Stimulated activated CD4-positive, alpha-beta T cell treated with anti-CD3 and anti-CD28 coated beads, Interleukin-1b, Interleukin-23, amount 100 ng/mL, for 24 hours (primary cell): ENCODE data around the gene TGFBR1.
"Not testable (repeated sequence)": the region's sequence is repeated elsewhere in the genome, so short reads cannot be mapped to it uniquely, and the experiment has no call there.

Experiments
- DNase-seq, 4 experiments: peaks; one replicate each; pipeline ENCODE4 v3.0.0-alpha.2; 2020; ENCODE audit warnings: low read depth in 4 of 4, low spot score in 1 of 4

The TGFBR1 gene

DNA sequence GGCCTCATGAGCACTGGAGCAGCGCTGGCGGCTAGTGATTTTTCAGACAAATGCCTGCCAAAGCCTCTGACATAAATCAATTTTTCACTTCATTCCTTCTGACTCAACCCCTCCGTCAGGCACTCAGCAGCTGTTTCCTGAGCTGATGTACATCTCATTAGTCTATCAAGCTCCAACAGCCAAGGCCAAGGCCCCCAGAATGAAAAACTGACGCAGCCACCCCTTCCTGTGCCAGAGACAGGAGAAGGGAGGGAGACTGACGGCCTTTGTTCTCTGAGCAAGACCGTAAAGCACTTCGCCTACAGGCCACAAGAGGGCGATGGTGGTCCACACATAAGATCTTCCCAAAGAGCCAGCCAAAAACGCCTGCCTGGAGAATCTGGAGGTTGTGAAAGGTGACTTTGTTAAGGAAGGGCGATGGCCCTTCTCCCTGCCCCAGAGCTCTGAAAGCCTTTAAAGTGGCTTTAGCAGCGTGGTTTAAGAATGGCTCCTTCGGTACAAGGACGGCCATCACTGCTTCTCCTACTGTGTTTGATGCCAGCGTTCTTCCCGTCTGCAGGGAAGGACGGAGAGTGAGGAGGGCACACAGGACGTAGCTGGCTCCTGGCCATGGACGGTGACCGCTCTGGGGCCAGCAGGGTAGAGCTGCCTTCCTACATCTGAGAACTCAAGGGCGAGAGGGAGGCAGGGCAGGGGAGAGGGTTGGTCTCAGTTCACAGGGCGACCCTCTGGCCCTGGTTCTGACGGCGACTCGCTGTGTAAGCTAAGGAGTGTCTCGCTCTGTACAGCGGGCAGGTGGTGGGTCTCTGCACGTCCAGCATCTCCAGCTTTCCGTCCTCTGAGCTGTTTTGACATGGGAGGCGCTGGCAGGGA, 79.8 kb downstream of the TGFBR1 start:
- peak; percentile 48 to 65 (median 55) for DNase-seq

DNA sequence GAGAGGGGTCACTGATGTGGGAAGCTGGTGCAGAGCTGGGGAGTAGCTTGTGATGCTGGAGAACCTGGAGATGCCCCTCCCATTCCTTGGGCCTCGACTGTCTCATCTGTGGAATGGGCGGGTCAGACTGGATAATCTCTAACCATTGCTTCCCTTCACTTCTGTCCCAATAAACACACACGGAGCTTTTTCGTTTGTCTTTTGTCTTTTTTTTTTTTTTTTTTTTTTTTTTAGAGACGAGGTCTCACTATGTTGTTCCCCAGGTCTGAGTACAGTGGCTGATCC, 80.4 kb downstream of the TGFBR1 start:
- DNase-seq, result no peak

DNA sequence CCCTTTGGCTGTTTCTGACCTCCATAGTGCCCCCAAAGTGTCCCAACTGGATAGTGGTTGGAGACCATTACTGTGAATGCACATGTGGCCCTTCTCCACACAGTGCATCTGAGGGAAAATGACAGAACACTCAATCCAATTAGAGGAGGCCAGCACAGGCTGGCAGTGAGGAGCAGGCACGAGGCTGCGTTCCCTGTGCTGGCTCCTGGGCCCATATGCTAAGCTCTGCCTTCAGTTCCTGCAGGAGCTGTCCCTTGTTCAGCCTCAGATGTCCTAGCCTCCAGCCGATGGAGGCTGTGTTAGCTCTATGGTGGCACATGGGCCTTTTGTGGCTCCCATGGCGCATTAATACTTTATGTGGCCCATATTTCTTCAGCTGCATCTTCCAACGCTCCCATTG, 81.0 kb downstream of the TGFBR1 start:
- no peak for DNase-seq

GRCh38 chr9:99187311-99187710, 82.4 kb downstream of the TGFBR1 start:
- DNase-seq, result no peak

- DNase-seq, result no peak
Measured at GRCh38 chr9:99189186-99189585, 84.3 kb downstream of the TGFBR1 start.

DNA sequence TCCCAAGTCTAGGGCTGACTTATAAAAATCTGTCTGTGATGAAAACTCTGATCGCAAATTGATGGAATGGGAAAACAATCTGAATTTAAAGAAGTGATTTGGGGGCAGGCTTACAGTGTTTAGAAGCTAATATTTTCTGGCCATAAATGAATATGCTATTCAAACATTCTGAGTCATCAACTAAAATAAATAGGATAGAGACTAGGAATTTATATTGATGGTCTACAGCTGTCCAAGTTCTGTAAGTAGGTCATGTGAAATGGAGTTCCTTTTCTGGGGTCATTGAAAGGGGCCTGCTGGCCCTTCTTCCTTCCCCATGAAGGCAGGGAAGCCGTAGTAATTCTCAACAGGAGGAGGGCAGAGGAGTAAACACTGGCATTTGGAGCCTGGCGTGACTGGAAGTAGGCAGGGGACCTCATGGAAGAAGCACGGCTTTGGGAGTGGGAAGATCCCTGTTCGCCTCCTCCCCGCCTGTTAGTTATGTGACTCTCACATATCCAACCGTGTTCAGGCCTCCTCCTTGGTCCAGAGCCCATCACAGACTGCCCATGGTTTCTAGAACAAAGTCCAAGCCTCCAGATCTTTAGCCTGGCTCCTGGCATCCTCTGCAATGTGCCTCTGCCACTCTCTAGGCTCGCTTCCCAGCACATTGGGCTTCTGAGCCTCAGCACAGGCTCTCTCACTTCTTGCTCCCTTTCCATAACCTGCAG, 85.1 kb downstream of the TGFBR1 start:
- DNase-seq, result no peak

DNA sequence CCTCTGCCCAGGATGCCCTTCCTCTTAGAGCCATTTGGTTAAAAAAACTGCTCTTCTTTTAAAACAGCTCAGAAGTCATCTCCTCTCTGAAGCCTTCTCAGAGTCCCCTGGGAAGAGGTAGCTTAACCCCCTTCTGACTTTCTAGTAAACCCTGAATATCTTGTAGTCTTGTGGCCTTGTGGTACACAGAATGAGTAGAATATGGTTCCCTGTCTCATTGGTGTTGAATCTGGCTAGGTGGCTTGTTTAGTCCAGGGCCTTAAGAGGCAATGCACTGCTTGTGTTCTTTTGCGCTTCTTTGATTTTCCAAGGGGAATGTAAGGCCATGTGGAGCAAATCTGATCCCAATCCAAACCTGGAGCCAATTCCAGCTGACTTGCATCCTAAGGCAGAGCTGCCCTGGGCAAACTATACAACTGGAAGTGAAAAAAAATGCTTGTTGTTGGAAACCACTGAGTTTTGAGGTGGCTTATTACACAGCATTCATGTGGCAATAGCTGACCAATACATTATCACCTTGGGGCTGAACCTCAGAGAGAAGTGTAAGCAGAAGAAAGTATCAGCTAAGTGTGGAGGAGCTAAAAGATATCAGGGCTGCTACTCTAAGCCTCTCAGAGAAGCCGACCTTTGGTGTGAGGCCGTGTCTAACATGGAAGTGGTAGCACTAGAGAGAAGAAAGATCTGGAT, 85.8 kb downstream of the TGFBR1 start:
- no peak for DNase-seq

DNA sequence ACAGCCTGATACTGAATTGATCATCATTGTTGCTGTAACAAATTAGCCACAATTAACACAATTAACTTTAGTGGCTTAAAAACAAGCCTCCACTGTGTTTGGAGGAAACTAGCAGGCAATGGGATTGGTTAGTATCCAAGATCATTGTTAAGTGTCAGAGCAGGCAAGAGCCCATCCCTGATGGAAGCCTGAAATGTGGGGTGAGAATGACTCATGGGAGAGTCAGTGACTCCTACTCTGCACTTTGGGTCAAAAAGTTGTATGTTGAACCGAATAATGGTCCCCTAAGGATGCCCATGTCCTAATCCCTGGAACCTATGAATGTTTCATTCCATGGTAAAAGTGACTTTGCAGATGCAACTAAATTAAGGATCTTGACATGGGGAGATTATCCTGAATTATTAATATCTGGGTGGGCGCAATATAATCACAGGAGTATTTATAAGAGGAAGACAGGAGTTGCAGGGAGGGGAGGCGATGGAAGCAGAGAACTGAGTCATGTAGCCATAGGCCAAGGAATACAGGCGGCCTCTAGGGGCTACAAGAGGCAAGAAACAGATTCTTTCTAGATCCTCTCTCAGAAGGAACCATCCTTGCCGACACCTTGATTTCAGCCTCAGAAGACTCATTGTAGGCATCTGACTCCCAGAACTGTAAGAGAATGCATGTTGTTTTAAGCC, 88.0 kb downstream of the TGFBR1 start:
- no peak for DNase-seq

DNA sequence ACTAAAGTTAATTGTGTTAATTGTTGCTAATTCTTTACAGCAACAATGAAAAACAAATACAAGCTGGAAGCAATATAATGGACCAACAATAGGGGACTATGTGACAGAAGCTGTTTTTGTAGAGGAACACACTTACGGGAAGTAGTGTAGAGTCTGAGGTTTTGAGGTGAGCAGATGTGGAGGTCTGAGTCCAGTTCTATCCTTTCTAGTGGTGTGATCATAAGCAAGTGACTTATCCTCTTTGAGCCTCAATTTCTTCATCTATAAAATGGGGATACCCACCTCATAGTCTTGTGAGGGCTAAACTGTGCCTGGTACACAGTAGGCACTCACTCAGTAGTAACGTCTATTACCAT, 88.5 kb downstream of the TGFBR1 start:
- DNase-seq, result no peak

GRCh38 chr9:99196484-99196883, 91.6 kb downstream of the TGFBR1 start:
- not testable (repeated sequence) for DNase-seq

GRCh38 chr9:99197124-99197630, 92.3 kb downstream of the TGFBR1 start:
- DNase-seq, result no peak

DNA sequence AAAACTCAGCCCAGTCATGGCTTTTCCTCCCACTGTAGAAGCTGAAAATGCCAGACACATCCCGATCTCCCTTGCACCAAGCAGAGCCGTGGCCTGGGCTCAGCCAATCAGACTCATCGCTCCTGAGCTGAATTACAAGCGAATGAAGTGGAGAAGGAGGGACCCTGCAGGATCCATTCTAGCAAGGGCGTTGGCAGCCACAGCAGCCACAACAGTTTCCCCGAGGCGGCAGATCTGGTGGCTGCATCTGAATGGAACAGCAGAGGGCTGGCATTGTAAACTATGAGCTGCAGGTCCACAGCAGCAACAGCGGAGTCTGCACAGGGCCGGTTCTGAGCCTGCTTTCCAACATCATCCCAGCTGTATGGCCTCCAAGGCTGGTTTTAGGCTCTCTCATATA, 93.1 kb downstream of the TGFBR1 start:
- no peak for DNase-seq

DNA sequence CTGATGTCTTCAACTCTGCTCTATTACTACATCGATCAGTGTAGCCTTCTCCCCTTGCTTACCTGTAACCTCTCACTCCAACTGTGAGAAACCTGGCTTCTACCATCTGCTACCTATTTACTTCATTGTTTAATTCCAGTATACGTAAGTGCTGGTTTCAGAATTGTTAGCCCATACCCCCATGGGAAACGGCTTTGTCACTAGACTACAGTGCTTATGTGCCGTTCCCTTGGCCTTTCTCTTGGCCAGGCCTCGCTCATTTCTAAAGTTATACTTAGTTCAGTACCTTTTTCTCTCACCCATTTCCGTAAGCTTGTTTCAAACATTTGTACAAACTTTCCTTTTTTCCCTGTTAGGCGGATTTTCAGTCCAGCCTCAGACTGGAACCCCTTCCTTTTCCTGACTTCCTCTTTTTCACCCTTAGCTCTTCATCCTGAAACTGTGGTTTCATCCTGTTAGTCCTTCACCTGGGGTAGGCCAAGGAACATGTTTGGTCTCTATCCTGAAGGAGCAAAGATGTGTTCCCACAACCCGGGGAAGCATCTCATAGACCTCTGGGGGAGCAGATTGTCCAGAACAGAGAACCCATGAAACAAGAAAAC, 95.1 kb downstream of the TGFBR1 start:
- no peak for DNase-seq

DNA sequence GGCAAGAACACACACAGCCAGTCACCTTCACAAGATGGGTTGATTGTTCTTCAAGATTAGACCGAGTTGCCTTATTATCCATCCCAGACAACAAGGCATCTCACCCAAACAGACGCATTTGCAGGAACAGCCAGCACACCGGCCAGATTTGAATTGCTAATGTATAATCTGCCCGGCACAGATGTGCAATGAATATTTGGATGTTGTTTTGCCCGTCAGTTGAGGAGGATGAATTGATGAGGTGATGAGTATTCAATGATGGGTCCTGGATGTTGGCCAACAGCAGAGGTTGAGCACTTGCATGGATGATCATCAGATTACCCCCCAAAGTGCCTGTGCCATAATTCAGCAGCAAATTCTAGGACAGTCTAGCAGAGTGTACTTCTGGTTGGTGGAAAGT, 96.7 kb downstream of the TGFBR1 start:
- DNase-seq, result no peak
